OCI-LY1 (cell line): Measurements from ENCODE around the gene WWOX.

Experiments
- H2AFZ ChIP-seq: fragments of 200-600 bp; sonication (generic), shearing (Covaris generic); 2 replicates; pipeline ENCODE4 v1.6.0; 2014; ENCODE audit warnings: antibody characterized with exemption, mild to moderate bottlenecking, low read length
- H3F3A ChIP-seq: fragments of 200-600 bp; sonication (generic), shearing (Covaris generic); 2 replicates; pipeline ENCODE4 v1.6.0; 2014; ENCODE audit warnings: mild to moderate bottlenecking, antibody characterized with exemption, low read length, moderate library complexity; ENCODE audit not compliant: insufficient read depth
- H3K27ac ChIP-seq: fragments of 200-600 bp; sonication (generic); 2 replicates; pipeline ENCODE4 v1.5.1; 2014; ENCODE audit warnings: low read length, mixed run types, mild to moderate bottlenecking, low read depth; ENCODE audit not compliant: poor library complexity, severe bottlenecking
- H3K27me3 ChIP-seq: fragments of 200-600 bp; sonication (generic); 2 replicates; pipeline ENCODE4 v1.6.0; 2014; ENCODE audit warnings: antibody characterized with exemption, mild to moderate bottlenecking, low read length, moderate library complexity; ENCODE audit not compliant: insufficient read depth
- H3K36me3 ChIP-seq: fragments of 200-600 bp; sonication (generic); 2 replicates; pipeline ENCODE4 v1.6.1; 2014; ENCODE audit warnings: mild to moderate bottlenecking, antibody characterized with exemption, low read length, moderate library complexity, mixed read lengths; ENCODE audit not compliant: insufficient read depth
- H3K4me1 ChIP-seq: fragments of 200-600 bp; sonication (generic); 2 replicates; pipeline ENCODE4 v1.5.1; 2014; ENCODE audit warnings: mild to moderate bottlenecking, low read length, moderate library complexity; ENCODE audit not compliant: insufficient read depth, severe bottlenecking
- H3K4me2 ChIP-seq: fragments of 200-600 bp; sonication (generic), shearing (Covaris generic); 2 replicates; pipeline ENCODE4 v1.6.1; 2014; ENCODE audit warnings: low read length
- H3K4me3 ChIP-seq: fragments of 200-600 bp; sonication (generic); 2 replicates; pipeline ENCODE4 v1.5.1; 2014; ENCODE audit warnings: low read length, low read depth, mild to moderate bottlenecking, mixed read lengths; ENCODE audit not compliant: poor library complexity, severe bottlenecking
- H3K79me2 ChIP-seq: fragments of 200-600 bp; shearing (Covaris generic); 2 replicates; pipeline ENCODE4 v1.6.1; 2016; ENCODE audit warnings: mixed run types, low read length, mixed read lengths; ENCODE audit not compliant: insufficient read depth
- H3K9ac ChIP-seq: fragments of 200-600 bp; sonication (generic), shearing (Covaris generic); 2 replicates; pipeline ENCODE4 v1.6.1; 2014; ENCODE audit warnings: mild to moderate bottlenecking, low read length, mixed read lengths
- H3K9me2 ChIP-seq: fragments of 200-600 bp; sonication (generic), shearing (Covaris generic); 2 replicates; pipeline ENCODE4 v1.6.1; 2014; ENCODE audit warnings: low read depth, mild to moderate bottlenecking, low read length, mixed read lengths
- H3K9me3 ChIP-seq: fragments of 200-600 bp; shearing (Covaris generic); 2 replicates; pipeline ENCODE4 v1.6.1; 2014; ENCODE audit warnings: low read length, mixed read lengths
- H4K20me1 ChIP-seq: fragments of 200-600 bp; sonication (generic), shearing (Covaris generic); 2 replicates; pipeline ENCODE4 v1.6.0; 2016; ENCODE audit warnings: mild to moderate bottlenecking, low read length; ENCODE audit not compliant: insufficient read depth
- EZH2 ChIP-seq: fragments of 200-600 bp; sonication (generic), shearing (Covaris generic); IDR thresholded peaks from 2 replicates; pipeline ENCODE4 v1.8.0; 2017; ENCODE audit warnings: borderline replicate concordance, mixed run types, mild to moderate bottlenecking, antibody characterized with exemption, low read length, moderate library complexity, mixed read lengths
- TF ChIP-seq, protein P1 (sequence below): fragments of 200-600 bp; sonication (generic), shearing (Covaris generic); IDR thresholded peaks from 2 replicates; pipeline ENCODE4 v1.5.1; 2017; ENCODE audit warnings: mild to moderate bottlenecking, antibody characterized with exemption, low read length, moderate library complexity, mixed read lengths

WWOX gene

DNA sequence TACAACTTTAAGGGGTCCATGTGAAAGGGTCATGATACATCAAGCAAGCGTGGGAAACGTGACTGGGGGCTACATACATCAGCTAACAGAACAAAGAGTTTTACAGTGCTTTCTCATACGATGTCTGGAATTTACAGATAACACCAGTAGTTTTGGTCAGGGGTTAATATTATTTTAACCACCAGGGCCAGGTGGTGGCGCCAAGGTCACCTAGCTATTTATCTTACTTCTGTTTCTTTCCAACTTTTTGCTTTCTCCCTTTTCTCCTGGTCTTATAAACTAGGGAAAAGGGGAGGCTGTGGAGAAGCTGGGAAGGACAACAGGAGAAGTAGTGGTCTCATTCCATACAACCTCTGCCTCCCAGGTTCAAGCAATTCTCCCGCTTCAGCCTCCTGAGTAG is 39.2 kb upstream of the WWOX start:
- no peaks in the 10 kb centered on the region for H3F3A ChIP-seq
- H4K20me1 ChIP-seq: no peaks in the 10 kb centered on the region
- H3K9me2 ChIP-seq: no peaks in the 10 kb centered on the region
- H3K4me1 ChIP-seq: no peaks in the 10 kb centered on the region
- TF ChIP-seq EZH2: no peak
- TF ChIP-seq, protein P1, sequence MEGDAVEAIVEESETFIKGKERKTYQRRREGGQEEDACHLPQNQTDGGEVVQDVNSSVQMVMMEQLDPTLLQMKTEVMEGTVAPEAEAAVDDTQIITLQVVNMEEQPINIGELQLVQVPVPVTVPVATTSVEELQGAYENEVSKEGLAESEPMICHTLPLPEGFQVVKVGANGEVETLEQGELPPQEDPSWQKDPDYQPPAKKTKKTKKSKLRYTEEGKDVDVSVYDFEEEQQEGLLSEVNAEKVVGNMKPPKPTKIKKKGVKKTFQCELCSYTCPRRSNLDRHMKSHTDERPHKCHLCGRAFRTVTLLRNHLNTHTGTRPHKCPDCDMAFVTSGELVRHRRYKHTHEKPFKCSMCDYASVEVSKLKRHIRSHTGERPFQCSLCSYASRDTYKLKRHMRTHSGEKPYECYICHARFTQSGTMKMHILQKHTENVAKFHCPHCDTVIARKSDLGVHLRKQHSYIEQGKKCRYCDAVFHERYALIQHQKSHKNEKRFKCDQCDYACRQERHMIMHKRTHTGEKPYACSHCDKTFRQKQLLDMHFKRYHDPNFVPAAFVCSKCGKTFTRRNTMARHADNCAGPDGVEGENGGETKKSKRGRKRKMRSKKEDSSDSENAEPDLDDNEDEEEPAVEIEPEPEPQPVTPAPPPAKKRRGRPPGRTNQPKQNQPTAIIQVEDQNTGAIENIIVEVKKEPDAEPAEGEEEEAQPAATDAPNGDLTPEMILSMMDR: no peak
- no peak overlapping the region for H2AFZ ChIP-seq
- H3K79me2 ChIP-seq: no peaks in the 10 kb centered on the region
- H3K4me2 ChIP-seq: no peak overlapping the region
- no peak overlapping the region for H3K4me3 ChIP-seq
- H3K36me3 ChIP-seq: no peaks in the 10 kb centered on the region
- H3K9ac ChIP-seq: no peak overlapping the region
- H3K27me3 ChIP-seq: no peaks in the 10 kb centered on the region
- H3K27ac ChIP-seq: no peak overlapping the region
- no peaks in the 10 kb centered on the region for H3K9me3 ChIP-seq

DNA sequence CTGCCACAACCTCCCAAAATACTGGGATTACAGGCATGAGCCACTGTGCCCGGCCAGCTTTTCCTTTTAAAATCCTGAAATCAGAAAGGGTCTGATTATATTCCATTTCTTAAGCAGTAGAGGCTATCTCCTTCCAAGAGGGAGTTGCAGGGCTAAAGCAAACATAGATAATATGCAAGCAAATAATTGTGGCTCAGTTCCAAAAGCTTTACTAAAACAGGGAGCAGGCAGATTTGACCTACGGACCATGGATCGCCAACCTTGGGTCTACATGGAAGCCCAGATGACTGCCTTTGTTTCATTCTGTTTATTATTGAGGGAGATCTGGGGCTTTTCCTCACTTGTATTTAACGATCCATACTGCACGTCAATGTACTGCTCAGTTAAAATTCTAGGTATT is 38.6 kb upstream of the WWOX start:
- Histone ChIP-seq H3K9me2 (no peaks in the 10 kb centered on the region), H3K79me2 (no peaks in the 10 kb centered on the region), H3K9ac (no peak overlapping the region), H3K4me2 (no peak overlapping the region), H3K4me3 (no peak overlapping the region), H4K20me1 (no peaks in the 10 kb centered on the region), H3K27me3 (no peaks in the 10 kb centered on the region), H3K36me3 (no peaks in the 10 kb centered on the region), H2AFZ (no peak overlapping the region), H3K4me1 (no peaks in the 10 kb centered on the region), H3K27ac (no peak overlapping the region), H3F3A (no peaks in the 10 kb centered on the region), H3K9me3 (no peaks in the 10 kb centered on the region)
- TF ChIP-seq, protein P1: no peak
- TF ChIP-seq EZH2: no peak

DNA sequence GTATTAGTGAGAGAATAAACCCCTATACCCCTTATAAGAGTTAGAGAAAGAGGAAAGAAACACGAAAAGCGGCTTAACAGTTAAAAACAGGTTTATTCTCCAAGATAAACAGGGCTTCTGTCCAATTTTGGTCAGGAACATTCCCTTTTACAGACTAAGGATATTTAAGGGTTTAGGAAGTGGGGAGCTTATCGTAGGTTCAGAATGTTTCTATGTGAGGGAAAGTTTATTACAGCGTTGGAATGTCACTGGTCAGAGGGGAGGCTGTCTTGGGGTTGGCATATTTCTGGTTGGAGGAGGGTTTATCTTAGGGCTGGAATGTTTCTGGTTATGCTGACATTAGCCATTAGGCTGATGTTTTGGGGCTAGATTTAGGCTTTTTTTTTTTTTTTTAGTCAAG is 34.1 kb upstream of the WWOX start:
- H3K4me3 ChIP-seq: no peak overlapping the region
- no peaks in the 10 kb centered on the region for H3K4me1 ChIP-seq
- H3K9ac ChIP-seq: no peak overlapping the region
- H2AFZ ChIP-seq: no peak overlapping the region
- no peaks in the 10 kb centered on the region for H3K27me3 ChIP-seq
- no peaks in the 10 kb centered on the region for H3K9me3 ChIP-seq
- no peaks in the 10 kb centered on the region for H3K9me2 ChIP-seq
- H3K27ac ChIP-seq: no peak overlapping the region
- H3K36me3 ChIP-seq: no peaks in the 10 kb centered on the region
- no peak for TF ChIP-seq EZH2
- TF ChIP-seq, protein P1: no peak
- H3K4me2 ChIP-seq: no peak overlapping the region
- H3K79me2 ChIP-seq: no peaks in the 10 kb centered on the region
- no peaks in the 10 kb centered on the region for H3F3A ChIP-seq
- no peaks in the 10 kb centered on the region for H4K20me1 ChIP-seq
